ENCODE results near the gene FKBP10. TPM values are rescaled to one million over a fixed set of nuclear protein-coding genes. Genes with fewer than 3 reads are reported as not detected.

FKBP10 gene
- total and polyA plus RNA-seq, 9 of the 15 experiments (the other 6 are each of a cell fraction or from before 2014, with no cell fraction given), result 0.03 to 3.0 (median 1.4) TPM; not detected in 1

GRCh38 chr17:41822216-41823140 lies 9.7 kb downstream of the FKBP10 start:
- 52% methylated on average over 12 of the region's 12 CpGs for WGBS (ENCODE audit: insufficient coverage, low coverage, missing lambda C conversion rate)
- no peaks in the 10 kb centered on the region for H4K20me1 ChIP-seq (replicated peaks; ENCODE audit: control insufficient read depth, insufficient read depth, low read length)
- no peak for FAIRE-seq
- H3K79me2 ChIP-seq (ENCODE audit: control insufficient read depth, insufficient read depth, low read length), result no peaks in the 10 kb centered on the region
- H3K36me3 ChIP-seq (ENCODE audit: control insufficient read depth, insufficient read depth, low read length), result peaks cover 23% of the 10 kb centered on the region
- H2AFZ ChIP-seq (ENCODE audit: low read depth, low read length), result no peak overlapping the region
- peak in 1 of 4 experiments; percentile 8 for DNase-seq (ENCODE audit: extremely low read depth in 1 of 4, low spot score in 3 of 4)
- no peak overlapping the region for H3K4me2 ChIP-seq (ENCODE audit: insufficient read depth, low read length)
- H3K27me3 ChIP-seq (ENCODE audit: control insufficient read depth in 2 of 2, insufficient read depth in 2 of 2, low read length in 2 of 2), result no peaks in the 10 kb centered on the region
- TF ChIP-seq POLR2G (IDR thresholded peaks at IDR 0.05; ENCODE audit: low read depth, low read length), result peak; percentile 59
- TF ChIP-seq SPI1 (IDR thresholded peaks at IDR 0.05; ENCODE audit: borderline replicate concordance, low read depth, low read length), result 0 out of 2 replicates have a peak, but pooled peaks have one; percentile 16
- TF ChIP-seq WHSC1 (IDR thresholded peaks at IDR 0.05; ENCODE audit: low read length), result no peak
- ATAC-seq, result no peak
- intact Hi-C loops (cut with micrococcal nuclease), result no loop called here
- H3K9me1 ChIP-seq (ENCODE audit: control insufficient read depth, insufficient read depth, low read length), result no peaks in the 10 kb centered on the region
- in situ Hi-C loops (cut with MboI), result no loop called here
- ChIA-PET POLR2A (interaction anchor here (0.6 to 1.5 kb wide), 7 partner anchors 8 to 371 kb away, joined by 3 to 6 read pairs (median 4); partner anchors contain the start of genes HAP1 and NT5C3B), CTCF (ENCODE audit: low intra/inter-chr PET ratio) (interaction anchor here (0.6 kb wide), 1 partner anchor 42 kb away, joined by 3 read pairs; no protein-coding TSS in a partner anchor)
- no peaks in the 10 kb centered on the region for H3K9me3 ChIP-seq (replicated peaks; ENCODE audit: control insufficient read depth, insufficient read depth, low read depth, low read length)
- BruUV-seq (replicated peaks), result no TSS peak
- H3K27ac ChIP-seq (ENCODE audit: extremely low read depth, low read depth, low read length), result no peak overlapping the region
- peak overlapping the region in 1 of 2 experiments; percentile 52; a peak in 2 of 4 replicates for H3K9ac ChIP-seq (ENCODE audit: insufficient read depth in 1 of 2, low read depth in 2 of 2, low read length in 2 of 2)
- no peak overlapping the region for H3K4me3 ChIP-seq
- peaks cover 2 to 37% of the 10 kb centered on the region in 2 experiments; a peak in 4 of 5 replicates for H3K4me1 ChIP-seq (replicated peaks in 1 of 2; ENCODE audit: control insufficient read depth in 2 of 2, insufficient read depth in 2 of 2, low read length in 2 of 2)

- Histone ChIP-seq H3K9ac (ENCODE audit: insufficient read depth in 1 of 2, low read depth in 2 of 2, low read length in 2 of 2) (peak overlapping the region in 1 of 2 experiments; percentile 79; a peak in 2 of 4 replicates), H3K27me3 (ENCODE audit: control insufficient read depth in 2 of 2, insufficient read depth in 2 of 2, low read length in 2 of 2) (no peaks in the 10 kb centered on the region), H3K9me1 (ENCODE audit: control insufficient read depth, insufficient read depth, low read length) (no peaks in the 10 kb centered on the region), H3K27ac (ENCODE audit: extremely low read depth, low read depth, low read length) (no peak overlapping the region), H3K36me3 (ENCODE audit: control insufficient read depth, insufficient read depth, low read length) (peaks cover 29% of the 10 kb centered on the region), H3K79me2 (ENCODE audit: control insufficient read depth, insufficient read depth, low read length) (no peaks in the 10 kb centered on the region), H4K20me1 (replicated peaks; ENCODE audit: control insufficient read depth, insufficient read depth, low read length) (no peaks in the 10 kb centered on the region), H2AFZ (ENCODE audit: low read depth, low read length) (no peak overlapping the region), H3K4me1 (replicated peaks in 1 of 2; ENCODE audit: control insufficient read depth in 2 of 2, insufficient read depth in 2 of 2, low read length in 2 of 2) (peaks cover 2 to 35% of the 10 kb centered on the region in 2 experiments; a peak in 4 of 5 replicates), H3K4me2 (ENCODE audit: insufficient read depth, low read length) (no peak overlapping the region), H3K9me3 (replicated peaks; ENCODE audit: control insufficient read depth, insufficient read depth, low read depth, low read length) (no peaks in the 10 kb centered on the region), H3K4me3 (no peak overlapping the region)
- WGBS (ENCODE audit: insufficient coverage, low coverage, missing lambda C conversion rate), result no CpG with 5 or more reads among the region's 1 CpG
- CTCF ChIA-PET (ENCODE audit: low intra/inter-chr PET ratio), result no interaction called here
- intact Hi-C loops (cut with micrococcal nuclease), result no loop called here
- BruUV-seq (replicated peaks), result no TSS peak
- no peak for ATAC-seq
- TF ChIP-seq, protein P1, sequence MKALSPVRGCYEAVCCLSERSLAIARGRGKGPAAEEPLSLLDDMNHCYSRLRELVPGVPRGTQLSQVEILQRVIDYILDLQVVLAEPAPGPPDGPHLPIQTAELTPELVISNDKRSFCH (CRISPR knock-in tag; IDR thresholded peaks at IDR 0.05), result no peak
- TF ChIP-seq, protein P1 (tag; IDR thresholded peaks at IDR 0.05), result no peak
- TF ChIP-seq CAMTA2 (CRISPR knock-in tag; conservative IDR thresholded peaks at IDR 0.05) (no peak), ZBTB17 (CRISPR knock-in tag; IDR thresholded peaks at IDR 0.05) (no peak), SREBF2 (CRISPR knock-in tag; IDR thresholded peaks at IDR 0.05) (no peak), CC2D1A (IDR thresholded peaks at IDR 0.05) (no peak), POLR2A (conservative IDR thresholded peaks at IDR 0.05) (0 out of 2 replicates have a peak, but pooled peaks have one; percentile 11), MNT (conservative IDR thresholded peaks at IDR 0.05) (no peak)
- in situ Hi-C loops (cut with MboI), result no loop called here
- no peak for FAIRE-seq
- no peak for DNase-seq (ENCODE audit: extremely low read depth in 1 of 4, low spot score in 3 of 4)
- POLR2A ChIA-PET, result interaction anchor here (1.0 to 1.5 kb wide), 6 partner anchors 9 to 89 kb away, joined by 3 to 6 read pairs (median 4); partner anchors contain the start of genes HAP1 and NT5C3B
Measured at GRCh38 chr17:41823141-41823524, 10.3 kb downstream of the FKBP10 start.

Measured in K562 (cell line).